GM19099 (cell line): ENCODE results near the gene TAF11L13.
"Not testable (repeated sequence)": the region's sequence is repeated elsewhere in the genome, so short reads cannot be mapped to it uniquely, and the experiment has no call there.

Experiments
- POLR2A ChIP-seq: IDR thresholded peaks from 3 replicates; pipeline ENCODE4 v1.6.1; 2011; ENCODE audit warnings: low read depth; ENCODE audit not compliant: insufficient read length; ENCODE audit errors: extremely low read depth

TAF11L13 gene

GRCh38 chr5:17631788-17632187 is at the start of gene TAF11L13:
TAF11L13 (plus strand) TSS chr5:17632088.
- not testable (repeated sequence) for TF ChIP-seq POLR2A

- TF ChIP-seq POLR2A, result not testable (repeated sequence)
Observed at GRCh38 chr5:17585658-17586057, 46.2 kb upstream of the TAF11L13 start, which contains the start of gene TAF11L7. TAF11L7 (minus strand) TSS chr5:17585758.

GRCh38 chr5:17590860-17591259 is 41.0 kb upstream of the TAF11L13 start, which contains the start of gene TAF11L8:
TAF11L8 (minus strand) TSS chr5:17590960.
- not testable (repeated sequence) for TF ChIP-seq POLR2A

GRCh38 chr5:17594255-17594654 is 37.6 kb upstream of the TAF11L13 start, which contains the start of gene TAF11L9:
TAF11L9 (minus strand) TSS chr5:17594394.
- TF ChIP-seq POLR2A, result not testable (repeated sequence)

- not testable (repeated sequence) for TF ChIP-seq POLR2A
Observed at GRCh38 chr5:17597728-17598127, 34.2 kb upstream of the TAF11L13 start, which contains the start of gene TAF11L10. TAF11L10 (minus strand) TSS chr5:17597828.

- TF ChIP-seq POLR2A, result not testable (repeated sequence)
Observed at GRCh38 chr5:17603880-17604279, 28.0 kb upstream of the TAF11L13 start, which contains the start of gene TAF11L11. TAF11L11 (plus strand) TSS chr5:17604183.

- TF ChIP-seq POLR2A, result no peak
Observed at GRCh38 chr5:17604951-17605350, 26.9 kb upstream of the TAF11L13 start.

GRCh38 chr5:17610092-17610491 is 21.8 kb upstream of the TAF11L13 start, which contains the start of gene TAF11L12:
TAF11L12 (plus strand) TSS chr5:17610392.
- not testable (repeated sequence) for TF ChIP-seq POLR2A

- no peak for TF ChIP-seq POLR2A
Observed at GRCh38 chr5:17614872-17615605, 16.8 kb upstream of the TAF11L13 start.

- no peak for TF ChIP-seq POLR2A
Observed at GRCh38 chr5:17619354-17619753, 12.5 kb upstream of the TAF11L13 start.

GRCh38 chr5:17620627-17621026 is 11.3 kb upstream of the TAF11L13 start:
- TF ChIP-seq POLR2A, result no peak

- TF ChIP-seq POLR2A, result no peak
Observed at GRCh38 chr5:17625686-17626085, 6.2 kb upstream of the TAF11L13 start.

- TF ChIP-seq POLR2A, result no peak
Observed at GRCh38 chr5:17634160-17634559, 2.3 kb downstream of the TAF11L13 start, which contains the start of gene TAF11L14. TAF11L14 (plus strand) TSS chr5:17634460.

- TF ChIP-seq POLR2A, result no peak
Observed at GRCh38 chr5:17655921-17656320, 24.0 kb downstream of the TAF11L13 start.

- TF ChIP-seq POLR2A, result no peak
Observed at GRCh38 chr5:17663182-17663581, 31.3 kb downstream of the TAF11L13 start.

GRCh38 chr5:17665836-17666235 is 33.9 kb downstream of the TAF11L13 start:
- TF ChIP-seq POLR2A, result no peak
